Thyroid gland (tissue), 4 donors: Measurements from ENCODE around the gene GPR156. TPM values are rescaled to one million over a fixed set of nuclear protein-coding genes. Genes with fewer than 3 reads are reported as not detected.
A peak's percentile ranks its signal among the peaks of the same experiment; 100 is the strongest.

Source experiments
- DNase-seq, 2 donors: peaks; one replicate each; pipeline ENCODE4 v3.0.0-alpha.2; 2019
- H3K27ac ChIP-seq, 3 donors: fragments of 200-600 bp; sonication (generic); 1 replicate in 2 of 3; 2 replicates in 1 of 3; pipeline ENCODE4 v1.5.1; 2016 to 2019; ENCODE audit warnings: mild to moderate bottlenecking in 1 of 3, moderate library complexity in 1 of 3
- H3K27me3 ChIP-seq: fragments of 200-600 bp; sonication (generic); one replicate; pipeline ENCODE4 v1.5.1; 2019
- H3K36me3 ChIP-seq, 2 donors: fragments of 200-600 bp; sonication (generic); one replicate each; pipeline ENCODE4 v1.5.1; 2016 to 2019
- H3K4me1 ChIP-seq, 2 donors: fragments of 200-600 bp; sonication (generic); one replicate each; pipeline ENCODE4 v1.5.1; 2017 to 2019
- H3K4me3 ChIP-seq, 3 donors: fragments of 200-600 bp; sonication (generic); replicated peaks in 1 of 3; 1 replicate in 2 of 3; 2 replicates in 1 of 3; pipeline ENCODE4 v1.5.1; 2016; ENCODE audit warnings: mild to moderate bottlenecking in 1 of 3
- H3K9me3 ChIP-seq: fragments of 200-600 bp; sonication (generic); one replicate; pipeline ENCODE4 v1.5.1; 2017
- CTCF ChIP-seq, 6 experiments: fragments of 200-600 bp in 3 of 6; fragments of 450-650 bp in 3 of 6; sonication (generic) in 3 of 6; IDR thresholded peaks; one replicate each; pipeline ENCODE4 v1.5.1; 2016 to 2019; ENCODE audit warnings: antibody characterized with exemption in 6 of 6, mild to moderate bottlenecking in 2 of 6, inconsistent platforms in 1 of 6, moderate library complexity in 1 of 6
- POLR2A ChIP-seq, 2 donors: fragments of 450-650 bp; IDR thresholded peaks; one replicate each; pipeline ENCODE4 v1.6.1; 2017; ENCODE audit warnings: antibody characterized with exemption in 2 of 2, mild to moderate bottlenecking in 2 of 2, moderate library complexity in 1 of 2
- WGBS, 2 donors: methylation state at CpG; one replicate each; pipeline ENCODE4 v1.1.5; 2017; 5-methylcytosine and 5-hydroxymethylcytosine counted together
- intact Hi-C: fragments of 100-400 bp; cut with DNase I; formaldehyde crosslinking; loops from one replicate; pipeline ENCODE4 v1.15.1; 2023
- total RNA-seq, 4 donors: library from RNA; depleted of rRNA; stranded (reverse); fragments of >200 nt; gene quantifications; one replicate each; pipeline ENCODE4 v1.2.3, GENCODE V29; 2016

Gene GPR156
- total RNA-seq, 4 donors from 2014 or later, result not detected

- no peak overlapping the region for H3K27ac ChIP-seq
- DNase-seq, result no peak
- no peak overlapping the region for H3K4me3 ChIP-seq
- no peaks in the 10 kb centered on the region for H3K4me1 ChIP-seq
- intact Hi-C loops, result no loop called here
- no peaks in the 10 kb centered on the region for H3K27me3 ChIP-seq
- no peak for TF ChIP-seq CTCF (IDR thresholded peaks at IDR 0.05)
- TF ChIP-seq POLR2A (IDR thresholded peaks at IDR 0.05), result no peak
- 79 to 86% methylated on average over 6 of the region's 6 CpGs for WGBS, 2 donors
- no peaks in the 10 kb centered on the region for H3K36me3 ChIP-seq
- H3K9me3 ChIP-seq, result no peaks in the 10 kb centered on the region
Measured at GRCh38 chr3:120200493-120201235, 84.4 kb downstream of the GPR156 start.

- H3K9me3 ChIP-seq, result no peaks in the 10 kb centered on the region
- peak; percentile 12 to 21 for DNase-seq
- no peaks in the 10 kb centered on the region for H3K4me1 ChIP-seq
- H3K4me3 ChIP-seq, result no peak overlapping the region
- H3K27me3 ChIP-seq, result no peaks in the 10 kb centered on the region
- WGBS, 2 donors, result 43 to 50% methylated on average over 3 of the region's 3 CpGs
- no peaks in the 10 kb centered on the region for H3K36me3 ChIP-seq
- H3K27ac ChIP-seq, result no peak overlapping the region
- TF ChIP-seq CTCF (IDR thresholded peaks at IDR 0.05), result peak in 4 of 6 experiments; percentile 35 to 59 (median 49)
- TF ChIP-seq POLR2A (IDR thresholded peaks at IDR 0.05), result no peak
- intact Hi-C loops, result no loop called here
Measured at GRCh38 chr3:120198305-120198878, 86.6 kb downstream of the GPR156 start.

GRCh38 chr3:120196812-120197211 lies 88.2 kb downstream of the GPR156 start:
- H3K9me3 ChIP-seq, result no peaks in the 10 kb centered on the region
- 85 to 88% methylated on average over 2 of the region's 2 CpGs for WGBS, 2 donors
- TF ChIP-seq CTCF (IDR thresholded peaks at IDR 0.05), result no peak
- no peak overlapping the region for H3K4me3 ChIP-seq
- H3K27me3 ChIP-seq, result no peaks in the 10 kb centered on the region
- no peaks in the 10 kb centered on the region for H3K4me1 ChIP-seq
- intact Hi-C loops, result no loop called here
- DNase-seq, result no peak
- no peaks in the 10 kb centered on the region for H3K36me3 ChIP-seq
- no peak overlapping the region for H3K27ac ChIP-seq

- Histone ChIP-seq H3K36me3 (no peaks in the 10 kb centered on the region), H3K4me3 (no peak overlapping the region), H3K4me1 (no peaks in the 10 kb centered on the region), H3K27ac (no peak overlapping the region), H3K27me3 (no peaks in the 10 kb centered on the region), H3K9me3 (no peaks in the 10 kb centered on the region)
- no peak for DNase-seq
- TF ChIP-seq CTCF (IDR thresholded peaks at IDR 0.05) (no peak), POLR2A (IDR thresholded peaks at IDR 0.05) (no peak)
- intact Hi-C loops, result no loop called here
- WGBS, 2 donors, result 86 to 88% methylated on average over 4 of the region's 4 CpGs
Measured at GRCh38 chr3:120196333-120196732, 88.7 kb downstream of the GPR156 start.

- intact Hi-C loops, result no loop called here
- no peak overlapping the region for H3K4me3 ChIP-seq
- no peaks in the 10 kb centered on the region for H3K9me3 ChIP-seq
- H3K27me3 ChIP-seq, result no peaks in the 10 kb centered on the region
- H3K36me3 ChIP-seq, result no peaks in the 10 kb centered on the region
- H3K4me1 ChIP-seq, result no peaks in the 10 kb centered on the region
- TF ChIP-seq POLR2A (IDR thresholded peaks at IDR 0.05) (no peak), CTCF (IDR thresholded peaks at IDR 0.05) (no peak)
- no peak overlapping the region for H3K27ac ChIP-seq
- DNase-seq, result no peak
Measured at GRCh38 chr3:120193554-120193953, 91.5 kb downstream of the GPR156 start.
